Tibial nerve (tissue), 4 donors: Measurements from ENCODE around the gene L1CAM.

Source experiments
- EP300 ChIP-seq, 2 donors: sonication (generic); formaldehyde crosslinking; IDR thresholded peaks; one replicate each; pipeline ENCODE4 v1.6.1; 2017; ENCODE audit warnings: antibody characterized with exemption in 2 of 2, mild to moderate bottlenecking in 1 of 2
- POLR2A ChIP-seq, 2 donors: fragments of 450-650 bp; IDR thresholded peaks; one replicate each; pipeline ENCODE4 v1.6.1; 2017; ENCODE audit warnings: antibody characterized with exemption in 2 of 2, mild to moderate bottlenecking in 2 of 2, moderate library complexity in 2 of 2
- TF ChIP-seq, protein P1 (sequence below), 5 experiments: fragments of 200-600 bp in 3 of 5; fragments of 450-650 bp in 2 of 5; sonication (generic) in 3 of 5; IDR thresholded peaks; one replicate each; pipeline ENCODE4 v1.5.1; 2016 to 2019; ENCODE audit warnings: antibody characterized with exemption in 5 of 5, mild to moderate bottlenecking in 3 of 5, moderate library complexity in 2 of 5

DNA sequence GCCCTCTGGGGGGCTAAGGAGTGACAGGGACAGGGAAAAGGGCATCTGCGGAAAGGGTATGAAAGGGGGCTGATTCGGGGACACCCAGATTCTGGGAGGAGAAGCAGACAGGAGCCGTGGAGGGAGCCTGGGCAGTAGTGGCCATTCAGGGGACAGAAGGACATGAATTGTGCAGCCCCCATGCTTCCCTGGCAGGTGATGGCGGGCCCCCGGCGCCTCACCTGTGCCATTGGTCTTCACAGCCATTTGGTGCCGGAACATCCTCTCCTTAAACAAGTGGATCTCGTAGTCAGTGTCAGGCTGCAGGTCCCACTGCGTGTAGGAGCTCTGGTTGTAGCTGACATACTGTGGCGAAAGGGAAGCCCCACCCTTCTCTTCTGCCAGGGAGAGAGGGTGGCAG, 21.9 kb downstream of the L1CAM start:
- TF ChIP-seq POLR2A (IDR thresholded peaks at IDR 0.05) (no peak), EP300 (IDR thresholded peaks at IDR 0.05) (no peak)
- TF ChIP-seq, protein P1, sequence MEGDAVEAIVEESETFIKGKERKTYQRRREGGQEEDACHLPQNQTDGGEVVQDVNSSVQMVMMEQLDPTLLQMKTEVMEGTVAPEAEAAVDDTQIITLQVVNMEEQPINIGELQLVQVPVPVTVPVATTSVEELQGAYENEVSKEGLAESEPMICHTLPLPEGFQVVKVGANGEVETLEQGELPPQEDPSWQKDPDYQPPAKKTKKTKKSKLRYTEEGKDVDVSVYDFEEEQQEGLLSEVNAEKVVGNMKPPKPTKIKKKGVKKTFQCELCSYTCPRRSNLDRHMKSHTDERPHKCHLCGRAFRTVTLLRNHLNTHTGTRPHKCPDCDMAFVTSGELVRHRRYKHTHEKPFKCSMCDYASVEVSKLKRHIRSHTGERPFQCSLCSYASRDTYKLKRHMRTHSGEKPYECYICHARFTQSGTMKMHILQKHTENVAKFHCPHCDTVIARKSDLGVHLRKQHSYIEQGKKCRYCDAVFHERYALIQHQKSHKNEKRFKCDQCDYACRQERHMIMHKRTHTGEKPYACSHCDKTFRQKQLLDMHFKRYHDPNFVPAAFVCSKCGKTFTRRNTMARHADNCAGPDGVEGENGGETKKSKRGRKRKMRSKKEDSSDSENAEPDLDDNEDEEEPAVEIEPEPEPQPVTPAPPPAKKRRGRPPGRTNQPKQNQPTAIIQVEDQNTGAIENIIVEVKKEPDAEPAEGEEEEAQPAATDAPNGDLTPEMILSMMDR (IDR thresholded peaks at IDR 0.05), result no peak
